HG03025 (cell line): ENCODE data around the gene AK9.
A peak's percentile ranks its signal among the peaks of the same experiment; 100 is the strongest.
"Not testable (repeated sequence)": the region's sequence is repeated elsewhere in the genome, so short reads cannot be mapped to it uniquely, and the experiment has no call there.

Source experiments
- ATAC-seq: cut with Tn5 transposase; IDR thresholded peaks from one replicate; pipeline ENCODE4 v1.9.1; 2021; ENCODE audit warnings: mild to moderate bottlenecking, moderate library complexity; ENCODE audit not compliant: unreplicated experiment, low FRiP score

The AK9 gene

GRCh38 chr6:109461733-109462526 lies 229.1 kb downstream of the AK9 start:
- ATAC-seq = no peak

GRCh38 chr6:109461205-109461604 lies 229.8 kb downstream of the AK9 start:
- not testable (repeated sequence) for ATAC-seq

- ATAC-seq = no peak
These were observed 230.7 kb downstream of the AK9 start for GRCh38 chr6:109460161-109460829.

GRCh38 chr6:109458774-109459531 lies 232.0 kb downstream of the AK9 start:
- ATAC-seq = no peak

GRCh38 chr6:109457562-109457996 lies 233.4 kb downstream of the AK9 start:
- ATAC-seq = no peak

GRCh38 chr6:109456710-109457561 lies 234.1 kb downstream of the AK9 start:
- no peak for ATAC-seq

GRCh38 chr6:109456111-109456583 lies 234.9 kb downstream of the AK9 start:
- peak; percentile 2 for ATAC-seq

- ATAC-seq = peak; percentile 56
These were observed 235.4 kb downstream of the AK9 start, which contains the start of gene MICAL1 for GRCh38 chr6:109455437-109456110. TSS of gene MICAL1 (minus strand) at chr6:109455772. CDS start at chr6:109454196, 1,576 bp downstream.

- ATAC-seq = peak; percentile 30
These were observed 236.2 kb downstream of the AK9 start for GRCh38 chr6:109454496-109455436.

GRCh38 chr6:109453594-109454495 lies 237.2 kb downstream of the AK9 start:
- no peak for ATAC-seq

GRCh38 chr6:109453156-109453555 lies 237.8 kb downstream of the AK9 start:
- ATAC-seq = no peak

- no peak for ATAC-seq
These were observed 238.8 kb downstream of the AK9 start for GRCh38 chr6:109452181-109452580.

GRCh38 chr6:109451376-109451775 lies 239.6 kb downstream of the AK9 start:
- no peak for ATAC-seq

GRCh38 chr6:109450801-109451200 lies 240.2 kb downstream of the AK9 start:
- no peak for ATAC-seq

- ATAC-seq = no peak
These were observed 241.0 kb downstream of the AK9 start for GRCh38 chr6:109449795-109450673.

- ATAC-seq = no peak
These were observed 241.8 kb downstream of the AK9 start for GRCh38 chr6:109449064-109449794.
